ENCODE measurements around the gene TMEM132D. TPM values are rescaled to one million over a fixed set of nuclear protein-coding genes. Genes with fewer than 3 reads are reported as not detected.

The TMEM132D gene
- total and polyA plus RNA-seq, 8 donors = 0.26 to 2.5 (median 0.88) TPM; not detected in 1

- no peak for TF ChIP-seq CTCF (IDR thresholded peaks at IDR 0.05)
- no peaks in the 10 kb centered on the region for H3K36me3 ChIP-seq
- no peaks in the 10 kb centered on the region for H3K27me3 ChIP-seq
- no peaks in the 10 kb centered on the region for H3K9me3 ChIP-seq
- no peak for DNase-seq
- H3K4me1 ChIP-seq = no peaks in the 10 kb centered on the region
- intact Hi-C loops (cut with DNase I) = no loop called here
- no peak for ATAC-seq
- no peak overlapping the region for H3K4me3 ChIP-seq
- H3K27ac ChIP-seq = no peak overlapping the region
Observed at GRCh38 chr12:129208566-129208965, 695.3 kb downstream of the TMEM132D start.

- no peaks in the 10 kb centered on the region for H3K9me3 ChIP-seq
- DNase-seq = no peak
- TF ChIP-seq CTCF (IDR thresholded peaks at IDR 0.05) = no peak
- H3K27ac ChIP-seq = no peak overlapping the region
- peaks cover 0 to 4% of the 10 kb centered on the region in 2 donors for H3K27me3 ChIP-seq
- no peak overlapping the region for H3K4me3 ChIP-seq
- intact Hi-C loops (cut with DNase I) = no loop called here
- H3K4me1 ChIP-seq = no peaks in the 10 kb centered on the region
- ATAC-seq = no peak
- no peaks in the 10 kb centered on the region for H3K36me3 ChIP-seq
Observed at GRCh38 chr12:129207084-129207483, 696.7 kb downstream of the TMEM132D start.

- H3K4me1 ChIP-seq = no peaks in the 10 kb centered on the region
- H3K36me3 ChIP-seq = no peaks in the 10 kb centered on the region
- no peak for DNase-seq
- H3K27ac ChIP-seq = no peak overlapping the region
- no peak for TF ChIP-seq CTCF (IDR thresholded peaks at IDR 0.05)
- H3K9me3 ChIP-seq = peaks cover 0 to 9% of the 10 kb centered on the region in 2 donors
- intact Hi-C loops (cut with DNase I) = no loop called here
- H3K4me3 ChIP-seq = no peak overlapping the region
- peaks cover 0 to 4% of the 10 kb centered on the region in 2 donors for H3K27me3 ChIP-seq
- ATAC-seq = no peak
Observed at GRCh38 chr12:129203456-129203855, 700.4 kb downstream of the TMEM132D start.

- no peaks in the 10 kb centered on the region for H3K36me3 ChIP-seq
- peaks cover 0 to 4% of the 10 kb centered on the region in 2 donors for H3K27me3 ChIP-seq
- peaks cover 0 to 9% of the 10 kb centered on the region in 2 donors for H3K9me3 ChIP-seq
- ATAC-seq = no peak
- no peak overlapping the region for H3K4me3 ChIP-seq
- no peak for DNase-seq
- H3K27ac ChIP-seq = no peak overlapping the region
- intact Hi-C loops (cut with DNase I) = no loop called here
- H3K4me1 ChIP-seq = no peaks in the 10 kb centered on the region
- no peak for TF ChIP-seq CTCF (IDR thresholded peaks at IDR 0.05)
Observed at GRCh38 chr12:129202109-129202814, 701.6 kb downstream of the TMEM132D start.

GRCh38 chr12:129201029-129201428 is 702.8 kb downstream of the TMEM132D start:
- ATAC-seq (no peak), DNase-seq (no peak)
- Histone ChIP-seq H3K36me3 (no peaks in the 10 kb centered on the region), H3K9me3 (peaks cover 0 to 9% of the 10 kb centered on the region in 2 donors), H3K27me3 (peaks cover 0 to 4% of the 10 kb centered on the region in 2 donors), H3K27ac (no peak overlapping the region), H3K4me3 (no peak overlapping the region), H3K4me1 (no peaks in the 10 kb centered on the region)
- intact Hi-C loops (cut with DNase I) = no loop called here
- TF ChIP-seq CTCF (IDR thresholded peaks at IDR 0.05) = no peak
